Uterus (tissue), 4 donors: Measurements from ENCODE around the gene BAZ1A. TPM values are rescaled to one million over a fixed set of nuclear protein-coding genes. Genes with fewer than 3 reads are reported as not detected.
"Not testable (repeated sequence)": the region's sequence is repeated elsewhere in the genome, so short reads cannot be mapped to it uniquely, and the experiment has no call there.

Experiments used
- DNase-seq, 2 donors: peaks; one replicate each; pipeline ENCODE4 v3.0.0-alpha.2; 2019 to 2020
- H3K27ac ChIP-seq, 2 donors: fragments of 200-600 bp; sonication (generic); 1 replicate in 1 of 2; 2 replicates in 1 of 2; pipeline ENCODE4 v1.5.1; 2016 to 2018
- H3K27me3 ChIP-seq, 2 donors: fragments of 200-600 bp; sonication (generic); one replicate each; pipeline ENCODE4 v1.5.1; 2018 to 2019; ENCODE audit warnings: control low read depth in 1 of 2
- H3K36me3 ChIP-seq, 2 donors: fragments of 200-600 bp; sonication (generic); one replicate each; pipeline ENCODE4 v1.5.1; 2019; ENCODE audit warnings: control low read depth in 1 of 2
- H3K4me1 ChIP-seq, 2 donors: fragments of 200-600 bp; sonication (generic); one replicate each; pipeline ENCODE4 v1.5.1; 2018 to 2019; ENCODE audit warnings: control low read depth in 1 of 2
- H3K4me3 ChIP-seq, 2 donors: fragments of 200-600 bp; sonication (generic); 1 replicate in 1 of 2; 2 replicates in 1 of 2; pipeline ENCODE4 v1.5.1; 2018 to 2019; ENCODE audit warnings: mild to moderate bottlenecking in 1 of 2
- H3K9me3 ChIP-seq, 2 donors: fragments of 200-600 bp; sonication (generic); one replicate each; pipeline ENCODE4 v1.5.1; 2019; ENCODE audit warnings: control low read depth in 1 of 2
- CTCF ChIP-seq, 4 experiments: fragments of 200-600 bp in 2 of 4; fragments of 450-650 bp in 2 of 4; sonication (generic) in 2 of 4; IDR thresholded peaks; one replicate each; pipeline ENCODE4 v1.5.1; 2016 to 2019; ENCODE audit warnings: antibody characterized with exemption in 4 of 4, mild to moderate bottlenecking in 2 of 4, moderate library complexity in 1 of 4
- POLR2A ChIP-seq, 2 donors: fragments of 450-650 bp; IDR thresholded peaks; one replicate each; pipeline ENCODE4 v1.6.1; 2016; ENCODE audit warnings: antibody characterized with exemption in 2 of 2, mild to moderate bottlenecking in 1 of 2, moderate library complexity in 1 of 2
- intact Hi-C: fragments of 100-400 bp; cut with DNase I; formaldehyde crosslinking; loops from one replicate; pipeline ENCODE4 v1.15.1; 2023; ENCODE audit warnings: low total_unique reads
- total RNA-seq, 4 donors: library from RNA; depleted of rRNA in 3 of 4; stranded (reverse); fragments of >200 nt in 3 of 4; gene quantifications; one replicate each; pipeline versions ENCODE4 v1.1.0 to v1.2.4, GENCODE V29; 2014 to 2023
- donor health status: DM: yes; HTN: yes; CAD: no.

The BAZ1A gene
- total RNA-seq, 4 donors from 2014 or later, result 11.8 to 42.0 (median 27.3) TPM

GRCh38 chr14:34742270-34743115 lies 132.7 kb downstream of the BAZ1A start:
- Histone ChIP-seq H3K27me3 (no peaks in the 10 kb centered on the region), H3K36me3 (no peaks in the 10 kb centered on the region), H3K4me3 (no peak overlapping the region), H3K27ac (no peak overlapping the region), H3K9me3 (no peaks in the 10 kb centered on the region), H3K4me1 (no peaks in the 10 kb centered on the region)
- TF ChIP-seq POLR2A (IDR thresholded peaks at IDR 0.05), result no peak
- no peak for TF ChIP-seq CTCF (IDR thresholded peaks at IDR 0.05)
- intact Hi-C loops, result no loop called here
- no peak for DNase-seq

DNA sequence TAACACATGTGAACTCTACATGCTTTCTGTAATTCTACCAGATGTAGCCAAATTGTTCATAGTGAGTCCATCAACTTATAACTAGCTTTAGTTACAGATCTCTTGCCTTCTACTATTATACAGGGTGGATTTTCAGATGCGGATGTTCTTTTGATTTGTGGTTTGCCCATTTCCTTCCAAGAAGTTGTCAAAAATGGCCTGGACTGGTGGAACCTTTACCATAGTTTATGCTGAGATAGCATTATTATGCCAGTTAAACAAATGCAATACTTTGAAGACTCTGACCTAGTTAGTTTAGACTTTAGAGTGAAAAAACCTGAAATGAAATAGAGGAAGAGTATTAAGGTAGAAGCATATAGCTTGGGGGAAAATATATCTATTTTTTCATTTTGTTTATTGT lies 133.3 kb downstream of the BAZ1A start:
- Histone ChIP-seq H3K27me3 (no peaks in the 10 kb centered on the region), H3K27ac (no peak overlapping the region), H3K9me3 (no peaks in the 10 kb centered on the region), H3K4me3 (no peak overlapping the region), H3K4me1 (no peaks in the 10 kb centered on the region), H3K36me3 (no peaks in the 10 kb centered on the region)
- DNase-seq, result no peak
- TF ChIP-seq CTCF (IDR thresholded peaks at IDR 0.05) (no peak), POLR2A (IDR thresholded peaks at IDR 0.05) (no peak)
- intact Hi-C loops, result no loop called here

DNA sequence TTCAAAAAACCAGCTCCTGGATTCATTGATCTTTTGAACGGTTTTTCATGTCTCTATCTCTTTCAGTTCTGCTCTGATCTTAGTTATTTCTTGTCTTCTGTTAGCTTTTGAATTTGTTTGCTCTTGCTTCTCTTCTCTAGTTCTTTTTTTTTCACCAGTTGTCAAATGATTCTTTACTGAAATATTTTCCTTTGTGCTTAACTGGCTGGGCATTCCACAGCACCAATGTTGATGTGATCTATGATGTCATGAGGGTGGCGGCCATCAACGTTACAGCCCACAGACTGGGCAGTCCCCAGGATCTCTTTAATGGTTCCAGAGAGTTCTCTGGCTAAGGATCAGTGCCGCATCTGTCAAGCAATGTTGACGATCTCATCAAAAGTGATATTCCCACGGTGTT lies 135.0 kb downstream of the BAZ1A start:
- H3K4me1 ChIP-seq, H3K36me3 ChIP-seq, H3K27me3 ChIP-seq, H3K27ac ChIP-seq, H3K9me3 ChIP-seq, intact Hi-C loops, H3K4me3 ChIP-seq, DNase-seq: not testable (repeated sequence)

GRCh38 chr14:34737079-34737478 lies 138.1 kb downstream of the BAZ1A start:
- H3K36me3 ChIP-seq, H3K27me3 ChIP-seq, H3K4me1 ChIP-seq, H3K9me3 ChIP-seq, H3K27ac ChIP-seq, H3K4me3 ChIP-seq, intact Hi-C loops, DNase-seq: not testable (repeated sequence)

- no peaks in the 10 kb centered on the region for H3K4me1 ChIP-seq
- TF ChIP-seq POLR2A (IDR thresholded peaks at IDR 0.05) (no peak), CTCF (IDR thresholded peaks at IDR 0.05) (no peak)
- DNase-seq, result no peak
- intact Hi-C loops, result no loop called here
- no peak overlapping the region for H3K4me3 ChIP-seq
- H3K27ac ChIP-seq, result no peak overlapping the region
- H3K9me3 ChIP-seq, result no peaks in the 10 kb centered on the region
- no peaks in the 10 kb centered on the region for H3K27me3 ChIP-seq
- no peaks in the 10 kb centered on the region for H3K36me3 ChIP-seq
Observed at GRCh38 chr14:34733245-34733644, 141.9 kb downstream of the BAZ1A start.

DNA sequence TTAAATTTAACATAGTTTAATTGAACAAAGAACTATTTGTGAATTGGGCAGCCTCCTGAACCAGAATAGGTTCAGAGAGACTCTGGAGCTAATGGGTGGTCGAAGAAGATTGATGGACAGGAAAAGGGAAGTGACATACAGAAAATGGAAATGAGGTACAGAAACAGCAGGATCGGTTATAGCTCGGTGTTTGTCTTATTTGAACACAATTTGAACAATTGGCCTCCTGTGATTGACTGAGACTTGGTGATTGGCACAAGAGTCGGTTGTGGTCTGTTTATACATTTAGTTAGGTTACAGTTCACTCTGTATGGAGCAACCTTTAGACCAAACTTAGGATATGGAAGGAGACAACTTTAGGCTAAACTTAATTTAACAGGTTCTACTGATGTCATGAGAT lies 142.4 kb downstream of the BAZ1A start:
- Histone ChIP-seq H3K4me1 (no peaks in the 10 kb centered on the region), H3K9me3 (no peaks in the 10 kb centered on the region), H3K4me3 (no peak overlapping the region), H3K36me3 (no peaks in the 10 kb centered on the region), H3K27me3 (no peaks in the 10 kb centered on the region), H3K27ac (no peak overlapping the region)
- intact Hi-C loops, result no loop called here
- no peak for TF ChIP-seq POLR2A (IDR thresholded peaks at IDR 0.05)
- TF ChIP-seq CTCF (IDR thresholded peaks at IDR 0.05), result no peak
- DNase-seq, result no peak
